HG02798 (cell line): ENCODE results near the gene CDYL.

Source experiments
- ATAC-seq: cut with Tn5 transposase; IDR thresholded peaks from one replicate; pipeline ENCODE4 v1.9.1; 2021; ENCODE audit warnings: mild to moderate bottlenecking; ENCODE audit not compliant: unreplicated experiment, poor library complexity

CDYL gene

GRCh38 chr6:4925580-4925979, 149.4 kb downstream of the CDYL start:
- no peak for ATAC-seq

- no peak for ATAC-seq
Measured at GRCh38 chr6:4928426-4928825, 152.2 kb downstream of the CDYL start.

DNA sequence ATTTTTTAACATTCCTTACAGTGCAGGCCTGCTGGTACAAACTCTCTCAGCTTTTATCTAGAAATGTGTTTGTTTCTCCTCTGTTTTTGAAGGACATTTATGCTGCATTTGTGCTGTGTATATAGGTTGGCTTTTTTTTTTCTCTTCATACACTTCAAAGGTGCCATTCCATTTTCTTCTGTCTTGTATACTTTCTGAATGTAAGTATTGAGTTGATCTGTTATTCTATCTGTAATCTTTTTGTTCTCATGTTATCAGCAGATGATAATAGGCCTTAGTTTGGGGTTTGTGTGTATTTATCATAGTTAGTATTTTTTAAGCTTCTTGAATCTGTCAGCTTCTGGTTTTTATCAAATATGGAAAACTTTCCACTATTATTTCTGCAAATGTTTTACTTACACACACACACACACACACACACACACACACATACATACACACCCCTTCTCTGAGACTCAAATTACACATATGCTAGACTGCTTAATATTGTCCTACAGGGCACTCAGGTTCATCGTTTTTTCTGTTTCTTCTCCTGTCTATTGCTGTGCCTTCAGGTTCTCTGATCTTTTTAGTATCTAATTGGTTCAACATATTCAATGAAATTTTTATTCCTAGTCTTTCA, 153.0 kb downstream of the CDYL start:
- no peak for ATAC-seq

GRCh38 chr6:4930025-4930691, 154.0 kb downstream of the CDYL start:
- ATAC-seq, result no peak

DNA sequence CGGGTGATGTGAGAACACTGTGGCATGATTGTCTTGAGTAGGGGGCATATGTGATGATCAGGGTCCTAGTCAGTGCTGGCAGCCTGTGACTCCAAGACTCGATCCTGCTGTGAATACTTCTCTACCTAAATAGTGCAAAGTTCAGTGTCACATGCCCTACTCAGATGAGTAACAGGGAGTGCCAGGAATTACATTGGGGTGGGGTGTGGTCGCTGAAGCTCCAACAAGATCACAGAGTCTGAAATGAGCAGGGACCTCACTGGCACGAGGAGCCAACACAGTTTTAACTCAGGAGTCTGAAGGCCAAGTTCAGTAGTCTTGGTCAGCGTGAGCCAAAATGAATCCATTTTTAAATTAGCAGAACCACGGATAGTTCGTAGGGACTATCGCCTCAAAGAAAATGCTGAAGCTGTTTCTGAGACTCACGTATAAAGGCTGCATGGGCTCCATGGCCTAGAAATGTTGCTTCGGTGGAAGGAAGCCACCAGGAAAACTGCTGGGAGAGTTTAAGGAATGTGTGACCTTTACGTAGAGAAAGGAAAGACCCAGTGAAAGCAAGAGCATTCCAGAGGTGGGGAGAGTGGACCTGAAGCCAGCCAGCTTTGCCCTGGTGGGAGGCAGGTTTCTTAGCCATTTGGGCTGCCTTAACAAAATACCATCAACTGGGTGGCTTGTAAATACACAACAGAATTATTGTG, 155.5 kb downstream of the CDYL start:
- no peak for ATAC-seq

DNA sequence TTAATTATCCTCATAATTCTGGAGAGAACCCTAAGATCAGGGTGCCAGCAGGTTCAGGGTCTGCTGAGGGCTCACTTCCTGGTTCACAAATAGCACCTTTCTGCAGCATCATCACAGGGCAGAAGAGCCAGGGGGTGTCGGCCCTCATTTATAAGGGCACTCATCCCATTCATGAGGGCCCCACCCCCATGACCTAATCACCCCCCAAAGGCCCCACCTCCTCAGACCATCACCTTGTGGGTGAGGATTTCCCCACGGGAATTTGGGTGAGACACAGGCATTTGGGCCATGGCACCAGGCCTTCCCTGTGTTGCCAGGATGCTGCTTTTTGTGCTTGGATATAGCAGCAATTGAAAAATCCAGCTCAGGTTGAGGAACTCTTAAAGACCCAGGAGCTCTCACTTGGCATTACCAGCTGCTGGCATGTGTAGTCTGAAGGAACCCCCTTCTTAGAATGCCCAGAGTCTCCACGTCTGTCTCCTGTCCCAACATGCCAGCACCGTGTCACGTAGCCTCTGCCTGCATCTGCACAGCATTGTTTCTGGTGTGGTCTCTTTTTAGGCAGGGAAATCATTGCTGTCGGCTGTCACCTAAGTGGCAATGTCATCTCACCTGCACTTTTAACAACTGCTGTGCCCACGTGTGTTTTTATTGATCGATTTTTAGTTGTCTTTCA, 156.2 kb downstream of the CDYL start:
- no peak for ATAC-seq

DNA sequence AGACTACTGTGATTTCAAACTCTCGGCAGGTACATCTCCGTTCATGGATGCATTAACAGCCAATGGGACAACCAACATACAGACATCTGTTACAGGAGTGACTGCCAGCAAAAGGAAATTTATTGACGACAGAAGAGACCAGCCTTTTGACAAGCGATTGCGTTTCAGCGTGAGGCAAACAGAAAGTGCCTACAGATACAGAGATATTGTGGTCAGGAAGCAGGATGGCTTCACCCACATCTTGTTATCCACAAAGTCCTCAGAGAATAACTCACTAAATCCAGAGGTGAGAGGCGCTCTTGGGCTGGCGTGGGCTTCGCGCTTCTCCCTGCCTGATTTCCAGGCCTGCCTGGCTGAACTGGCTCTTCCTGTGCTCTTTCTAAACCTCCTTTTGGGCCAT, 159.3 kb downstream of the CDYL start:
- ATAC-seq, result no peak

DNA sequence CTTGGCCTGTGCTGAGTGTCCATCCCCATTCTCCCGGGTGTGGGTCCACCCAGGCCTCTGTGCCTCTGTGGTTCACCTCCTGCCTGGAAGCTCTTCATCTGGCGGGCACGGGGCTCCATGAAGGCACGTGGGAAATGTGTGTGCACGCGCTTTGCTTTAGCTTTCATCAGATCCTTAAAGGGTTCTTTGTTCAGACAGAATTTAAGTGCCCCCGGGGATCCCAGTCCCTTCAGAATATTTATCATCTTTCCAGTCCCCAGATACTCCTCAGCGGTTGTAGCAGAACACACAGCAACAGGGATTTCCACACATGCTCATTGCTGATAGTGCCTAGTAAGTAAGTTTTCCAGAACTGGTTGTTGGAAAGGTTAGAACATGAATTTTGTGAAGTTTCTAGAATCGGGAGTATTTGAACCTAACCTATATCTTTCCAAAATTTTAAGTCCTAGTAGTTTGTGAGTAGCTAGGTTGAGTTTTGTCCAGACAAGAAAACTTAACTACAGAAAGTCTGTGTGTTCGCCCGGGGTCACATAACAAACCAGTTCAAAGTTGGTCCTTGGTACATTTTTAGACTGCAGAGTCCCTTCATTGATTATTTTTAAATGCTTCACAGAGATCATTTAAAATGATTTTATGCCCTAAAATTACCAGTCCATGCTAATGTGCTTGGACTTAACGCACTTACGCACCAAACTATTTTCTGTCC, 159.9 kb downstream of the CDYL start:
- no peak for ATAC-seq

GRCh38 chr6:4936681-4937041, 160.5 kb downstream of the CDYL start:
- no peak for ATAC-seq

DNA sequence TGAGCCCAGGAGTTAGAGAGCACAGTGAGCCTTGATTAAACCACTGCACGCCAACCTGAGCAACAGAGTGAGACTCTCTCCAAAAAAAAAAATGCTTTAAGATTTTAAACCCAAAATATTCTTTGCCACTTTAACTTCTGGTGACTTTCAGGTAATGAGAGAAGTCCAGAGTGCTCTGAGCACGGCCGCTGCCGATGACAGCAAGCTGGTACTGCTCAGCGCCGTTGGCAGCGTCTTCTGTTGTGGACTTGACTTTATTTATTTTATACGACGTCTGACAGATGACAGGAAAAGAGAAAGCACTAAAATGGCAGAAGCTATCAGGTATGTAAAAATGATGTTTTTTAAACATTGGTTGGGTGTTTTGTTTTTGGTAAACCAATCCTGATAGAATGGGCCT, 161.2 kb downstream of the CDYL start:
- ATAC-seq, result no peak

DNA sequence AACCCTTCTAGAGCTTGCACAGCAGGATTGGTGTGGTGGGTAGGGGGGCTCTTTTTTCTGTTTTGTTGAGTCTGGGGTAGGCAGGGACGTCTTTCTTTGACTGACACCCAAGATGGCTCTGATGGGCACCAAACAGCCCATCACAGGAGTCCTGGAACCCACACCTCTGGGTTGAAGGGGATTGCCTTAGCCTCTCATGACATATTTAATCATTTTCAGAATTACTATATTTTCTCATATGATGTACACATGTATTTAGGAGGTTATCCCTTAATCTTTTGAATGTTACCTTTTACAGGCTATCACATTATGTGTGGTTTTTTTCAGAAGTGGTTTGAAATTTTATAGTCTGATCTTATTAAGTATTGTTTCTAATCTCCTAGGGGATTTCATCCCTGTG, 163.0 kb downstream of the CDYL start:
- no peak for ATAC-seq

DNA sequence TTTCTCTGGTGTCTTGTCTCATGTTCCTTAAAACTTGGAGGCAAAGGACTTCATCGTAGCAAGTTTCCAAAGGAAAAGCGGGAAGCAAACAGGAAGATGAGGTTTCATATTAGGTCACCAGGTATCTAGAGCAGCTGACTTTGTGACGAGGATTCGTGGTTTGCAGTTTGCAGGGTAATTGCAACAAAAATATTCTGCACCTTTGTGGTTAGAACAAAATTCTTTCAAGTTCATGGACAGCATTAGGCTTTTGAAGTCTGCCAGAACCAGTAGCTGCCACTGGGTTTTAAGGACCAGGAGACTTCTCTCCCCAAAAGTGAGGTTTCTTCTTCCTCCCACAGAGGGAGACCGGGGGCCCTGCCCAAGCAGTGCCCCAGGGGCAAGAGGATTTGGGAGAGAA, 164.2 kb downstream of the CDYL start:
- no peak for ATAC-seq

- ATAC-seq, result peak; percentile 73
Measured at GRCh38 chr6:4941782-4942672, 165.8 kb downstream of the CDYL start.

GRCh38 chr6:4942673-4943009, 166.4 kb downstream of the CDYL start:
- ATAC-seq, result no peak

DNA sequence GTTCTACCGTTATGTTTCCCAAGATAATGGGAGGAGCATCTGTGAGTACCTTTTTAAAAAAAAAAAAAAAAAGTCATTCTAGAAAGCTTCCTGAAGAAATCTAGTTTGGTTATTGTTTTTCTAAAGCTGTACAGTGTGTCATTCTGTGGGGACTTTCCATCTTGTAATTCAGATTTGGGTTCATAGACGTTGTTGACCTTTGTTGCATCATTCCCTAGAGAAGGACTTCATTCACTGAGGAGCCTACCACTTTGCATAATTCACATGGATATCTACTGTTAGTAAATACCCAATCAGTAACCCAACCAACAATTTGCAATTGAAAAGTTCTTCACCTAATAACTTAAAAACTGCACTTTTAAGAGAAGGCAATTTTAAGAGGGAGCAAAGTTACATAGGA, 167.5 kb downstream of the CDYL start:
- no peak for ATAC-seq

DNA sequence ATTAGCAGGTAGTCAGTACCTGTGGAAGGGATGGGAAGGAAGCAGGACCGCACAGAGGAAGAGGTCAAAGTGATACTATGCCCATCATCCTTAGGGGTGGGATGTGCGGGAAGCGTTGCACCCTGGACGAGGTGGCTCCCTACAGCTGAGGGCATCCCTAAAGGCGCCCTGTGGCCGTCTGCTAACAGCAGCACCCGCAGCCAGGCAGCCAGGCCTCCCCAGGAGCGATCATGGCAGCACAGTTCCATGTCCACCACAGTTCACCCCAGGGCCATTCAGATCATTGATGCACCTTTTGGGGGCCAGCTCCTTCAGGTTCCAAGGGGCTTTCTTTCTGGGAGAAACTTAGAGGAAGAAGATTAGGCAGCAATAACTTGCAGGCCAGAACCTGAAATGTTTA, 168.1 kb downstream of the CDYL start:
- ATAC-seq, result no peak

- ATAC-seq, result no peak
Measured at GRCh38 chr6:4946521-4946920, 170.3 kb downstream of the CDYL start.

GRCh38 chr6:4947716-4948115, 171.5 kb downstream of the CDYL start:
- ATAC-seq, result no peak

GRCh38 chr6:4948781-4949450, 172.7 kb downstream of the CDYL start:
- ATAC-seq, result no peak
